HG02571 (cell line): ENCODE results near the gene A4GNT.
"Not testable (repeated sequence)": the region's sequence is repeated elsewhere in the genome, so short reads cannot be mapped to it uniquely, and the experiment has no call there.

Experiments used
- ATAC-seq: cut with Tn5 transposase; IDR thresholded peaks from one replicate; pipeline ENCODE4 v1.9.1; 2021; ENCODE audit warnings: mild to moderate bottlenecking, moderate library complexity; ENCODE audit not compliant: unreplicated experiment

Gene A4GNT

DNA sequence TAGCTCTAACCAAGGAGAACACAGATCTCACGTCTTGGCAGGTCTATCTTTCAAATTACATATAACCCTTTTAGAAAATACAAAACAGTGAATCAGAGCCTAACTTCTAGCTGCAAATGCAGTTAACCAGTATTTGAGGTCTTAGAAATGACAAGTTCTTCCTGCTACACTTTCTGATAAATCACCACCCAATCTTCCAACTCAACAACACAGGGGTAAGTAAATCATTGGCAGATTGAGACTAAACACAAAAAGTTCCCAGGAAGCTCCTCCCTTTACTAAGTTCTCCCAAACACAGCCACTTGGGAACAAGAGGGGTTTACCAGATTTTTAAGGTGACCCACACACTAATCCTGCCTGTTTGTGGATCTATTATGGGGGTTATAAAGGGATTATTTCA is at the start of gene A4GNT:
Gene A4GNT, minus strand, starts transcription at position 152 of the 400 bp plus-strand sequence. CDS start 1,134 bp downstream, outside the sequence.
- ATAC-seq, result no peak

GRCh38 chr3:138180375-138181029 is 48.3 kb upstream of the A4GNT start:
- no peak for ATAC-seq

GRCh38 chr3:138174421-138175131 is 42.4 kb upstream of the A4GNT start, which contains the start of gene DBR1:
Gene DBR1 (minus strand): TSS chr3:138174921. CDS start chr3:138174795, 126 bp downstream.
- peak; percentile 89 for ATAC-seq

DNA sequence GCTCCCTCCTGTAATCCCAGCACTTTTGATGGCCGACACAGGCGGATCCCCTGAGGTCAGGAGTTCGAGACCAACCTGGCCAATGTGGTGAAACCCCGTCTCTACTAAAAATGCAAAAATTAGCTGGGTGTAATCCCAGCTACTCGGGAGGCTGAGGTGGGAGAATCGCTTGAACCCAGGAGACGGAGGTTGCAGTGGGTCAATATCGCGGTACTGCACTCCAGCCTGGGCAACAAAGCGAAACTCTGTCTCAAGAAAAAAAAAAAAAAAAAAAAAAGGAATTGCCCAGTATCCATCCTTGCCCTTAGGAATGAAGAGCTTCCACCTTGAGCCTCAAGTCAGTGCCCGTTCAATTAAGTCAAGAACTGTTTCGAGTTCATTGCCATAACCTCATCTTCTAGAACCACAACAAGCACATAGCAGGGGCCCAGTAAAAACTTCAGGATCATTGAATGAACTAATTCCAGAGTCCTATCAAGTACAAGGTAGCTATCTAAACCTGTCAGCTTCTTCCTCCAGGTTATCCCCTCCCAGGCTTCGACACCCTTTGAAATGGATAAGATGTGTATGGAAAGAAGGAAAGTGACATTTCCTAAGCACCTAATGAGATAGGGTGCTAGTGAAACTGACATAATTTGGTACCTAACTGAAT is 41.7 kb upstream of the A4GNT start:
- ATAC-seq, result peak; percentile 3

DNA sequence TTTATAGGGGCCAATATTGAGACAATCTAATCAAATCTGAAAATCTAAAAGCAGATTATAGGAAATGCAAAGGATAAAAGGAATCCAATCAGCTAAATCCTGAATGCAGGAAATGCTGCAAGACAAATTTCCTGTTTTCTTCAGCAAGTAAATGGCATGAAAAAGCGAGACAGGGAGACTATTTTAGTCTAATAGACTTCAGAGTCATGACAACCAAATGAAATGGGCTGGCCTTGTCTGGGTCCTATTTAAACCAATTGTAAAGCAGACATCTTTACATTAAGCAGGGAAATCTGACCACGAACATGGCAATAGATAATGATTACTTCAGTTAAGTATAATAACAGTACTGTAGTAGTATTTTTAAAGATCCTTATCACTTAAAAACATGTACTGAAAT is 40.4 kb upstream of the A4GNT start:
- ATAC-seq, result no peak

- no peak for ATAC-seq
Observed at GRCh38 chr3:138165061-138165460, 32.9 kb upstream of the A4GNT start.

DNA sequence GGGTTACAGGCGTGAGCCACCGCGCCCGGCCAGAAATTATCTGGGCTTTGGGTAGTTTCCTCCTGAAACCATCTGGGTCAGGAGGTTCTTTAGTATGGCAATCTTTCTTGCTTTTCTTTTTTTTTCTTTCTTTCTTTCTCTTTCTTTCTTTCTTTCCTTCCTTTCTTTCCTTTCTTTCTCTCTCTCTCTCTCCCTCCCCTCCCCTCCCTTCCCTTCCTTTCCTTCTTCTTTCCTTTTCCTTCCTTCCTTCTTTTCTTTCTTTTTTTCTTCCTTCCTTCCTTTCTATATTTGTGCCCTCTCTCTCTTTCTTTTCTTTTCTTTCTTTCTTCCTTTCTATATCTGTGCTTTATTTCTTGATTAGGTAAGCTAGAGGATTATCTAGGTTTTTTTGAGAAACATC is 25.6 kb upstream of the A4GNT start:
- ATAC-seq, result no peak

DNA sequence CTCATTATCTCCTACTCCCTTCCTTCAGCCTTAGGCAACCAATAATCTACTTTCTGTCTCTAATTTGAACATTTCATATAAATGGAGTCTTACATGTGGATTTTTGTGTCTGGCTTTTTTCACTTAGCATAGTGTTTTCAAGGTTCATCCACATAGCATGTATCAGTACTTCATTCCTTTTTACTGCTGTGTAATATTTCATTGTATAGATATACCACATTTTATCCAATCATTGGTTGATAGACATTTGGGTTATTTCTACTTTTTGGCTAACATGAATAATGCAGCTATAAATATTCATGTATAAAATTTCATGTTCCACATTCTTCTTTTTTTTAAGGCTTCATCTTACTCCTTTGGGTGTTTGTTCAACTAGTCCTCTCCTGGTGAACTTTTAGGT is 22.3 kb upstream of the A4GNT start:
- no peak for ATAC-seq

DNA sequence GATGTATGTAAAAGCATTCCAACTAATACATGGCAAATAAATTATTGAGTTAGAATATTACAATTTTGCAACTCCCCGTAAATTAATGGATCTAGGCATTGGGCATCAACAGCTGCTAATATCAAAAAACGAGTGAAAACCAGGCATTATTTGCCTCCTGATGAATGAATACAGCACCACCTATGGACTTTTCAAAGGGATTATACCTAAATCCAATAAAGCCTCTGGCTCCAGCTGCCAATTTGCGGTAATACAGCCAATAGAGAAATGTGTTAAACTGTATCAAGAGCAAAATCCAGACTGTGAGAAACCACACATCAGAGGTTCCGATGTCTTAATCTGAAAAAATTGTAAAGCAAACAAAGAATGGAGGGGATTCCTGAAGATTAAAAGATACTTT is 16.3 kb upstream of the A4GNT start:
- ATAC-seq, result no peak

- ATAC-seq, result not testable (repeated sequence)
Observed at GRCh38 chr3:138142181-138142580, 10.0 kb upstream of the A4GNT start.

DNA sequence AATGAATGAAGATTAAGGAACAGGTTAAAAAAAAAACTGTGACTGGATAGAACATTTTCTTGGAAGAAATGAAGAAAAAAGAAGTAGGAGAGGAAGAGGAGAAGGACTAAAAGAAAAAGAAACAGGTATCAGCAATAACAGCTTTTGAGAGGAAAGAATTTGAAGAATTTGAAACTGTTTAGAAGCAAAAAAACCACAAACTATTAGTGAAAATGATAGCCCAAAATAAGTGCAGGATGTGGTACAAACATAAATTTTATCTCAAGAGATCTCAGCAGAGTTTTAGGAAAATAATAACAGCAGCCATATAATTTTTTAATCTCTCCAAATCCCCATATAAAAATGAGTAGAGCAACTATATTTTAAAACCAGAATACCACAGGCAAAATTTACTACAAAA is 8.8 kb upstream of the A4GNT start:
- ATAC-seq, result no peak

GRCh38 chr3:138139691-138140090 is 7.5 kb upstream of the A4GNT start:
- no peak for ATAC-seq

- no peak for ATAC-seq
Observed at GRCh38 chr3:138137861-138138260, 5.7 kb upstream of the A4GNT start.

DNA sequence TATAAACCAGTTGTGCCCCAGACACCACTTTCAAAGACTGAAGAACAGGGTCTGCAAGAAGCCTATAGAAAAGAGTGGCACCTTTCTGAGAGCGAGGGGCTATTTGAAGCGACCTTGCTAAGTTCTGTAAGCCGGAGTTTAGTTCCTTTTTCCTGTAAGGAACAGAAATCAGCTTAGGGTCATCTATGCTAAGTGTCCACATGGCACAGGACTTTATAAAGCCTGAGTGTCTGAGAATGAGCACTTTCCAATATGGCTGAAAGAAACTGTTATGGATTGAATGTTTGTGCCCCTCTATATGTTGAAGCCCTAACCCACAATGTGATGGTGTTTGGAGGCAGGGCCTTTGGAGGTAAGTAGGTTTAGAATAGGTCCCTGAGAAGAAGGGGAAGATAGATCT is 4.0 kb upstream of the A4GNT start:
- ATAC-seq, result no peak

DNA sequence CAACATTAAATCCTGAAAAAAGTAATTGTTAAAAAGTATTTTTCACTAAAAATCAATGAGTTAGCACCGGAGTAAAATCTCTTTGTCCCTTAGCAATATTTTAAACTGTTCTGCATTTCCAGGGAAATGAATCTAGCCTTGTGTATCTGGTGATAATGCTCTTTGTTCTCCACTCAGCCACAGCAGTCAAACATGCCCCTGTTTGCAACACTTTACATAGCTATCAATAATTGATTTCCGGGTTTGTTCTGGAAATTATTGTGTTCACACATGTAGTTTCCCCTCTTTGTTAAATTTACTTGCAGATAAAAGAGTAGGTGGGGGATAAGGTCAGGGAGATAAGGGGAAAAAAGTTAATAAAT is 3.6 kb upstream of the A4GNT start:
- no peak for ATAC-seq

- no peak for ATAC-seq
Observed at GRCh38 chr3:138135146-138135832, 3.1 kb upstream of the A4GNT start.

DNA sequence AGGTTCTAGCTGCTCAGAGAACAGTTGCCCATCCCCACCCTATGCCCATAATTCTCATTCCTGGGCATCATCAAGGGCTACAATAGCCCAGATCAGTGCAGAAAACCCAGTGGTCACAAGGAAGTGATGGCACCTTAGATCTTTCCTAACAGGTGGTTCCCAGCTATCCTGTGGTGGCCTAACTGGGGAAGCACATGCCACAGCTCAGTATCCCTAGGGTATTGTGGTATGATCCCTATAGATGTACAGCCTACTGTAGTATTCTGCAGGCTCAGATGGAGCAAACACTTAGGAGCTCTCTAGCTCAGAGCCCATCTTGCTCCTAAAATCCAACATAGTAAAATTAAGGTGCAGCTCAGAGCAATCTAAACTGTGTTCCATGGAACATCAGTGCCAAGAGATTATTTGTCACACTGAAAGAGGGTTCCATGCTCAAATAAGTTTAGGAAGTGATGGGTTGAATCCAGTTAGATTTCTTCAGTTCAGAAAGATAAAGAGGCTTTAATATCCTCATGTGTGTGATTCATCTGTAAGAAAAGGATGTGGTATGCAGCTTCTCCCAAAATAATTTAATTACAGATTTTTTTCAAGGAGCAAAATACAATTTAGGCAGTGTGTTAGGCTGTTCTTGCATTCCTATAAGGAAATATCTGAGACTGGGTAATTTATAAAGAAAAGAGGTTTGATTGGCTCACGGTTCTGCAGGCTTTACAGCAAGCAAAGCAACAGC is 4.4 kb downstream of the A4GNT start:
- no peak for ATAC-seq

- ATAC-seq, result no peak
Observed at GRCh38 chr3:138125548-138126221, 6.5 kb downstream of the A4GNT start.

DNA sequence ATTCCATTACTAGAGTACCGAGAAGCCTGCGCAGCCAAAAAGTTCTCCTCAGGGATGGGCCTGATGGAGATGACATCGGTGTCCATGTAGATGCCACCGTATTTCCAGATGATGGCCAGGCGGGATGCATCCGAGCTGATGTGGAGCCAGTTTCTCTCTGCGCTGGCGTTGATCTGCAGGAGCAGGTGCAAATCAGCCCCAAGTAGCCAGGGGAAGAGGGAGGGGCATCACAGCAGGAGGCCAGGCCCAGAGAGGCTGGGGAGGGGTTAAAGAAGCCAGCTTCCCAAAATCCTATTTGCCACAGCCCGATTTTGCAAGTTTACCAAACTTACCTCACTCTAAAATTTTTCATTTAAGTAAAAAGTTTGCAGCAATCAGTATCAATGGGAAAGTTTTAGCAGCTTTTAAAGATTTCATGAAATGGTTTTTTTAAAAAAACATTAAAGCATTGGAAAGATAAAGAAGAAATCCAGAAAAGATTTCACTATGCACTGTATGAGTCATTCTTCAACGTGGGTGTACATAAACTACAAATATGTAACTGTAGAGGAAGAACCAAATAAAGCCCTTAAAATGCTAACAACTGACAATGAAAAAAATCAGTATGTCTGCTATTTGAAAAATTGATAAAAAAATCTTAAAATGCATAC is 7.4 kb downstream of the A4GNT start:
- ATAC-seq, result no peak

DNA sequence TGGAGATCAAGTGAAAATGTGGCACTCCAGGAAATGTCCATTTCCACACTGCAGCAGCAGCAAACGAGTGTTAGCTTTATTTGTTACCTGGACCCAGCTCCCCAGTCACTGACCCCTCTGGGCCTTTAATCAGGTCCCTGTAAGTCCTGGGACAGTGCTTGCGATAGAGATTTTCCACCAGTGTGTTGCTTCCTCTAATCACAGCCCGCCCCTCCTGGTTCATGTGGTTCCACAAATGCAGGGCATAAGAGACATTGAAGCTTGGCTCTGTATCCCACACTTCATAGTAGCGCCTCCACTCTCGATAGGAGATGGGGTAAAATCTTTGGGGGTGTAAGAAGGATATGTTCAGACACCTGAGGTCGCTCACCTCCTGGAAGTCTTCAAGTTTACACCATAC is 8.0 kb downstream of the A4GNT start:
- no peak for ATAC-seq
